ENCODE measurements around the gene KLB.
"Not testable (repeated sequence)": the region's sequence is repeated elsewhere in the genome, so short reads cannot be mapped to it uniquely, and the experiment has no call there.

Gene KLB

DNA sequence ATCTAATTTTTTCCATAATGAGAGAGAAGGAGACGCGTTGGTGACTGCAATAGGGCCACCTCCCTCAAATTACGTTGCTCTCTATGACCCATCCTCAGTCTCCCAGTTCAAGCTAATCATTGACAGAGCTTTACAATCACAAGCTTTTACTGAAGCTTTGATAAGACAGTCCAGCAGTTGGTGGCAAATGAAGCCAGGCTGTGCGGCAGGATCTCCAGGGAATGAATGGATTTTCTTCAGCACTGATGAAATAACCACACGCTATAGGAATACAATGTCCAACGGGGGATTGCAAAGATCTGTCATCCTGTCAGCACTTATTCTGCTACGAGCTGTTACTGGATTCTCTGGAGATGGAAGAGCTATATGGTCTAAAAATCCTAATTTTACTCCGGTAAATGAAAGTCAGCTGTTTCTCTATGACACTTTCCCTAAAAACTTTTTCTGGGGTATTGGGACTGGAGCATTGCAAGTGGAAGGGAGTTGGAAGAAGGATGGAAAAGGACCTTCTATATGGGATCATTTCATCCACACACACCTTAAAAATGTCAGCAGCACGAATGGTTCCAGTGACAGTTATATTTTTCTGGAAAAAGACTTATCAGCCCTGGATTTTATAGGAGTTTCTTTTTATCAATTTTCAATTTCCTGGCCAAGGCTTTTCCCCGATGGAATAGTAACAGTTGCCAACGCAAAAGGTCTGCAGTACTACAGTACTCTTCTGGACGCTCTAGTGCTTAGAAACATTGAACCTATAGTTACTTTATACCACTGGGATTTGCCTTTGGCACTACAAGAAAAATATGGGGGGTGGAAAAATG is at the start of gene KLB:
Gene KLB (plus strand): TSS at position 168 of the 821 bp plus-strand sequence. CDS start 20 bp downstream, at position 188.
- DNase-seq = no peak

DNA sequence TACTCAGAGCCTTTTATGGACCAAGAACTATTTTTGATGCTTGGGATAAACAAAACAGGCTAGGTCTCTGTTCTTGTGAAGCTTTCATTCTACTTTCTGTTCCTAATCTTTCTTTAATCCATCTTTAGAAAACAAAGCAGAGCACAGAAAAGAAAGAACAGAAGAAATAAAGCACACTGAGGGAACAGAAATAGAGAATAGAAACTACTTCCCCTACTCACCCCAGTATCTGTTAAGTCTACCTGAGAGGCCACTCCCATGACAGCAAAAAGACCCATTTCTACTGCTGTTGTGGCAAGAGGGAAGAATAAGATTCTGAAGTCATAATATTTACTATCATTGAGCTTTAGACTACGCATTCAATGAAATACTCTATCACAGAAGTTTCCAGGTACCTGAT is 49.7 kb upstream of the KLB start:
- peak in 1 of 2 experiments; percentile 13 for DNase-seq

- DNase-seq = not testable (repeated sequence)
Measured at GRCh38 chr4:39360611-39361010, 46.1 kb upstream of the KLB start.

DNA sequence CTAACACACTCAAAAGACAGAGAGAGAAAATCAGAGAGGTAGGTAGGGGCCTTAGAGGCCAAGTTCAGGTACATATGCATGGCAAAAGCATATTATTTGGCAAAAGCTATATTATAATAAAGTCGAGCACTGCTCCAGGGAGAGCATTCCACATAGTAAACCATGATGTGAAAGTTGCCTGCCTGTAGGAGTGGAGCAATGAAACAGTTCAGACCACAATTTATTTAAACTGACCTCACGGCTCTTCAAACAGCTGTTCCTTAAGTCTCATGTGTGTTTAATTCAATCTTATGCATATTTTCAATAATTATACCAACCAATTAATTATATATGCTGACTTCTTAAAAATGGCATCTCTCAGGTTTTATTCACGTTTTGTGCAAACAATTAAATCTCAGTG is 43.9 kb upstream of the KLB start:
- DNase-seq = no peak

DNA sequence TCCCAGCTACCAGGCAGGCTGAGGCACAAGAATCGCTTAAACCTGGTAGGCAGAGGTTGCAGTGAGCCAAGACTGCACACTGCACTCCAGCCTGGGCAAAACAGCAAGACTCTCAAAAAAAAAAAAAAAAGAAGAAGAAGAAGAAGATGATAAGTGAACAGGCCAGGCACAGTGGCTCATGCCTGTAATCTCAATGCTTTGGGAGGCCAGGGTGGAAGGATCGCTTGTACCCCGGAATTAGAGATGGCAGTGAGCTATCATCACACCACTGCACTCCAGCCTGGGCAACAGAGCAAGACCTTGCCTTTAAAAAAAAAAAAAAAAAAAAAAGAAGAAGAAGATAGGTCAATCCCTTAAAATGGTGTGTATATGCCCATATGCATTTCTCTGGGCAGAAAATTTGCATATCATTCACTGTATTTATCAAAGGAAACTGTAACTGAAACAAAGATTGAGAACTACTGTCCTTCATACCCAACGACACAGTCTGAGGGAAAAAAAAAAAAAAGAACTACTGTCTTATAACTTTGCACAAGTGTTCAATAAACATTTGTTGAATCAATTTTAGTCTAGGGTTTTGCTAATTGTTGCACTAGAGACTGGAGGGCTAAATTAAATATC is 42.8 kb upstream of the KLB start:
- no peak for DNase-seq

GRCh38 chr4:39365360-39365759 is 41.4 kb upstream of the KLB start:
- no peak for DNase-seq

DNA sequence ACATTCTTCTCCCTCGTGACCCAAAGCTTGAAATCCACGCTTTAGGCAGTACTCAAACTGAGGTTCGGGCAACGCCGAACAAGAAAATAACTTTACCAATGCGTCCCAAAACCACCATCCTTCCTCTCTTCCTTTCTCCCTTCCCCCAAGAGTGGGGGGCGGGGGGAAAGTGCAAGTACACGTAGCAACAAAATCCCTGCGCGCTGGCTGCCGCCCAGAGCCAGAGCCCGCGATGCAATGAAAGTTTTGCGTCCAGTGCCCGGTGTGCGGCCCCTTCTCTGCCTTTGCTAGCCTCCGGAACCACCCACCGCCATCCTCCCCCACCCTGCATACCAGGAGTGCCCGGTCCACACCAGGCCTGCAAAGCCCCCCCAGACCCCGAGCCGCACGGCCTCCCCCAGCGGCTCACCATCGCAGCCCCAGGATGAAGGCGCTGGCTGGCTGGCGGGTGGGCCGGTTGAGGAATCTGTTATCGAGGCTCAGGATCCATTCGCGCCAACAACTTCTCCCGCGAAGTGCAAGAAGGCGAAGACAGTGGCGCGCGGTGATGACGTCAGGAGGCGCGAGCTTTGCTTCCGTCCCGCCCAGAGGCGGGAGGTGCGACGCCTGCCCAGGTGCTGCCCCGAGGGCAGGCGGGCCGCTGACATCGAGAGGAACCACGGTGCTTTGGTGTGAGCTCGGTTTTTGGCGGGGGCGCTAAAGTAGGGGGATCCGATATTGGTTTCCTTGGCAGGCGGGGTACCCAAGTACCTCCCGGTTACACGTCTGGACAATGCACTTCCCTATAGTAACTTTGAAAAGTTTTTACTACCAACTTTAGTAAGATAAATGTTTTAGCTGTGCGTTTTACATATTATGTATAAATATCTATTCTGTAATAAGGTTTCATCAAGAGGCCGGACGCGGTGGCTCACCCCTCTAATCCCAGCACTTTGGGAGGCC is 40.6 kb upstream of the KLB start, which contains the start of gene RFC1:
Gene RFC1 (minus strand): TSS at position 533 of the 942 bp plus-strand sequence. CDS start 121 bp downstream, at position 412.
- DNase-seq = peak; percentile 80

DNA sequence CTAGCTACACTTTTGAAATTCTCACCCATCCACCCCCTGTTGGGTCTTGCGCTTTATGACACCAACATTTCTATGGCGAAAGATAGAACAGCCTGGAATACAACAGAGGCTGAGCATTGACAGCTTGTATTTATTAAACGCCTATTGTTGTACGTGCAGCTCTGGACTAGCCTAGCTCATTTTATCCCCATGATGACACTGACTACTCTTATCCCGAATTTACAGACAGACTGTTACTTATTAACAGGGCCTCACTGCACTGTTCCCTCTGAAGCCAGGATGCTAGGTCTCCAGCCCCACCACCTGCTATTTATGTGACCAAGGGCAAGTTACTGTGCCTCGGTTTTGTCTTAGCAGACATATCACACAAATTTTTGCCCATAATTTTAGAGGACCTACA is 39.6 kb upstream of the KLB start:
- no peak for DNase-seq

- DNase-seq = peak in 1 of 2 experiments; percentile 9
Measured at GRCh38 chr4:39369301-39369700, 37.4 kb upstream of the KLB start.

GRCh38 chr4:39371209-39371608 is 35.5 kb upstream of the KLB start:
- not testable (repeated sequence) for DNase-seq

DNA sequence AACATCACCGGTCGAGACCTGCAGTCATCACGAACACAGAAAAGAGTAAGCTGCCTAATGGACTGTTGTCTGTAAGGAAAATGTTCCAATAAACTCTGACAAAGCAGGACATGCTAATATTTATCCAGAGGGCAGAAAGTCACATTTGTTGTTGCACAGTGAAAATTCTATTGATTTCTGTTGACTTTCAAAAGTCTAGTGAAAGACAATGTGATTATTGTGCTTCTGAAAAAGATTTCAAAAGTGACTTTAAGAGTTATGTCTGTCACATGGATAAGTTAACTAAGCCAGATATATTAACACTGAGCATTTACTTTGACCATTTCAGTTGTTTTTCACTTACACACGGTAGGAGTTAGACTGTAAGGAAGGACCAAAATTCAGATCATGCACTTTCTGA is 31.3 kb upstream of the KLB start:
- DNase-seq = no peak

- DNase-seq = no peak
Measured at GRCh38 chr4:39383690-39384089, 23.0 kb upstream of the KLB start.

DNA sequence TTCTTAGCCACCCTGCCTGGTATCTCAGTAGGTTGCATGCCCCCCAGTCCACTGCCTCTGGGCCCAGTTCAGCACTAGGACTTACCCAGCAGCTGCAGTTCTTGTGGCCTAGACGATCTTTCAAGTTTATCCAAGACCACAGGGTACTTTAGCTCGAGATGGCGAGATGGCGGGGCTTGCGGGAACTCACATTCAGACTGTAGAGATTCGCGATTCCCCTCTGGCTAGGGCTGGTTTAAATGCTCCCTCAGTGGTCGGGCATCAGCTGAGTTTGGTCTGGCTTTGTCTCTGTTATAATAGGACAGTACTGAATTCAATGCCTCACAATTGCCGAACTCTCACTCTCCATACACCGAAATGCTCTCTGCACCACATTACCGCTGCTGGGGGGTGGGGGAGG is 22.2 kb upstream of the KLB start:
- DNase-seq = no peak

DNA sequence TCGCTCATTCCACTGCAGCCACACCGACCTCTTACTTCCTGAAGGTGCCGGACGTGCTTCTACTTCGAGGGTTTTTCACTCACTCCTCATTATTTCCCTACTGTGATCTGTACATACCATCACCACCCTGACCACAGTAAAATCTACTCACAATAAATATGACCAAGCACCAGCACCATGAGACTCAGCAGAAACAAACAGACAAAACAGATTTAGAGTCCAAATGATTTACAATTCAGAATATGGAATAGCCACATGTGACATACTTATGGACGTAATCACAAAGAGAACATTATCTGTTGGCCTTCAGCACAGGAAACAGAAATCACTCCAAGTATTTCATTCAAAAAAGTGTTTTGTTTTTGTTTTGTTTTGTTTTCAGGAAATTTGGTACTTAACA is 16.1 kb upstream of the KLB start:
- DNase-seq = no peak

DNA sequence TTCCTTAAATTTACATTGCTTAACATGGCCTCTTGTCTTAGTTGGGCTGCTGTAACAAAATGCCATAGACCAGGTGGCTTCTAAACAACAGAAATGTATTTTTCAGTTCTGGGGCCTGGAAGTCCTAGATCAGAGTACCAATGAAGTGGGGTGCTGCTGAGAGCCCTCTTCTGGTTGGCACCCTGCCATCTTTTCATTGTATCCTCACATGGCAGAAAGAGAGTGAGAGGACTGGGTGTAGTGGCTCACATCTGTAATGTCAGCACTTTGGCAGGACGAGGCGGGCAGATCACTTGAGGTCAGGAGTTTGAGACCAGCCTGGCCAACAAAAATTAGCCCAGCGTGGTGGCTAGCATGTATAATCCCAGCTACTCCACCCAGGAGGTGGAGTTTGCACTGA is 12.0 kb upstream of the KLB start:
- DNase-seq = no peak

DNA sequence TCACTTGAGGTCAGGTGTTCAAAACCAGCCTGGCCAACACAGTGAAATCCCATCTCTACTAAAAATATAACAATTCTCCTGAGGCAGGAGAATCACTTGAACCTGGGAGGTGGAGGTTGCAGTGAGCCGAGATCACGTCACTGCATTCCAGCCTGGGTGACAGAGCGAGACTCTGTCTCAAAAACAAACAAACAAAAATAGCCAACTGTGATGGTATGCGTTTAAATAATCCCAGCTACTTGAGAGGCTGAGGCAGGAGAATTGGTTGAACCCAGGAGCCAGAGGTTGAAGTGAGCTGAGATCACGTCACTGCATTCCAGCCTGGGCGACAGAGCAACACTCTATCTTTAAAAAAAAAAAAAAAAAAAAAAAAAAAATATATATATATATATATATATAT is 5.1 kb upstream of the KLB start:
- not testable (repeated sequence) for DNase-seq

DNA sequence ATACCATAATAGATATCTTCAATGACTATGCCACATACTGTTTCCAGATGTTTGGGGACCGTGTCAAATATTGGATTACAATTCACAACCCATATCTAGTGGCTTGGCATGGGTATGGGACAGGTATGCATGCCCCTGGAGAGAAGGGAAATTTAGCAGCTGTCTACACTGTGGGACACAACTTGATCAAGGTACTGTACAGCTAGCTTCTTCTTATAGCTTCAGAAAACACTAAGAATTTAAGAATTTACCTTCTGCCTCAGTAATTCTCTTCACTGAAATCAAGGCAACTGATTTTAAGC is 805 bp downstream of the KLB start:
- DNase-seq = no peak

DNA sequence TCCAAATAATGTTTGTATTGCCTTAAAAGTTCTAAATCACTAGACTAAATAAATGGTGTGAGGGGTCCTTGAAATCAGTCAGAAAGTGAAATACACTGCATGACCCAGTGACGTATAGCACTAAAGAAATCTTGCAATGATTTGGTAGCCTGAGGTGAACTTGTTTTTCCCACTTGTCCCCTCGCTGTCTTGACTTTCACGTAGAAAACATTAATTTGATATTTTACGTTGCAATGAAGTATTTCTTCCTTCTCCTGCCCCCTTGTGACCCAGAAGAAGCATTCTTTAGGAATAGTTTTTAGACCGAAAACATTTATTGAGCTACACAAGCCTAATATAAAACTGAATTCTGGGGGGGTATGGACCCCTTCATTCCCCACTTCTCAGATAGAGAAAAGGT is 3.7 kb downstream of the KLB start:
- no peak for DNase-seq

GRCh38 chr4:39411561-39411960 is 4.8 kb downstream of the KLB start:
- not testable (repeated sequence) for DNase-seq

GRCh38 chr4:39415678-39416283 is 9.1 kb downstream of the KLB start:
- no peak for DNase-seq

DNA sequence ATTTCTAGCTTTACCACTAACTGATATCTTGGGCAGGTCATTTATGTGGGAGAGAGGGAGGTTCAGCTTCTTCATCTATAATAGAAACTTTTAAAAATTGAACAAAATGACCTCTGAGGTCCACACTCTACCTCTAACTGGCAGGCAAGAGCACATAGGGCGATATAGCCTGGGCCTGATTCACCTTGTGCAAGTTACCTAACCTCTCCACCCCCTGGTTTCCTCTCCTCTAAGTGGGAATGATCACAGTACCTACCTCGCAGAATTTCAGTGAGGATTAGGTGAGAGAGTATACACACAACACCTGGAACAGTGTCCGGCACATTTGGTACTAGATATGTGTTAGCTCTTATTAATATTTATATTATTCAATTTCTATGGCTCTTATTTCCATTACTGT is 15.5 kb downstream of the KLB start:
- no peak for DNase-seq

GRCh38 chr4:39425297-39425696 is 18.6 kb downstream of the KLB start:
- DNase-seq = not testable (repeated sequence)

- no peak for DNase-seq
Measured at GRCh38 chr4:39426728-39427127, 20.0 kb downstream of the KLB start.
